Measurements from ENCODE around the gene LY6G6C. TPM values are rescaled to one million over a fixed set of nuclear protein-coding genes. Genes with fewer than 3 reads are reported as not detected.

The LY6G6C gene
- total RNA-seq (2014; rRNA removed; shearing (Covaris generic)), result not detected in 2 replicates

- no peak for DNase-seq (ENCODE audit: low read depth)
Measured at GRCh38 chr6:31721351-31722020, at the start of gene LY6G6C. Gene LY6G6C (minus strand): TSS chr6:31721746. CDS start chr6:31721679, 67 bp downstream.

GRCh38 chr6:31770860-31771259, 49.3 kb upstream of the LY6G6C start:
- no peak for DNase-seq (ENCODE audit: low read depth)

GRCh38 chr6:31769684-31770371, 48.3 kb upstream of the LY6G6C start:
- peak; percentile 78 for DNase-seq (ENCODE audit: low read depth)

- no peak for DNase-seq (ENCODE audit: low read depth)
Measured at GRCh38 chr6:31768363-31769257, 47.1 kb upstream of the LY6G6C start.

- DNase-seq (ENCODE audit: low read depth), result no peak
Measured at GRCh38 chr6:31767096-31767645, 45.6 kb upstream of the LY6G6C start.

GRCh38 chr6:31765910-31766794, 44.6 kb upstream of the LY6G6C start:
- no peak for DNase-seq (ENCODE audit: low read depth)

- no peak for DNase-seq (ENCODE audit: low read depth)
Measured at GRCh38 chr6:31765559-31765909, 44.0 kb upstream of the LY6G6C start.

GRCh38 chr6:31764198-31764597, 42.7 kb upstream of the LY6G6C start:
- no peak for DNase-seq (ENCODE audit: low read depth)

- DNase-seq (ENCODE audit: low read depth), result no peak
Measured at GRCh38 chr6:31763619-31763940, 42.0 kb upstream of the LY6G6C start.

- DNase-seq (ENCODE audit: low read depth), result no peak
Measured at GRCh38 chr6:31762878-31763618, 41.5 kb upstream of the LY6G6C start.

- DNase-seq (ENCODE audit: low read depth), result no peak
Measured at GRCh38 chr6:31762356-31762755, 40.8 kb upstream of the LY6G6C start, which contains the start of gene SAPCD1. Gene SAPCD1 (plus strand): TSS chr6:31762656. CDS start chr6:31763055, 399 bp downstream.

- DNase-seq (ENCODE audit: low read depth), result no peak
Measured at GRCh38 chr6:31761343-31761742, 39.8 kb upstream of the LY6G6C start.

- DNase-seq (ENCODE audit: low read depth), result no peak
Measured at GRCh38 chr6:31760790-31761189, 39.2 kb upstream of the LY6G6C start.

- DNase-seq (ENCODE audit: low read depth), result no peak
Measured at GRCh38 chr6:31758281-31758680, 36.7 kb upstream of the LY6G6C start.

- DNase-seq (ENCODE audit: low read depth), result peak; percentile 86
Measured at GRCh38 chr6:31752739-31753319, 31.3 kb upstream of the LY6G6C start.

GRCh38 chr6:31750411-31751022, 29.0 kb upstream of the LY6G6C start:
- peak; percentile 74 for DNase-seq (ENCODE audit: low read depth)

- DNase-seq (ENCODE audit: low read depth), result no peak
Measured at GRCh38 chr6:31749301-31750036, 27.9 kb upstream of the LY6G6C start.

- no peak for DNase-seq (ENCODE audit: low read depth)
Measured at GRCh38 chr6:31744422-31744821, 22.9 kb upstream of the LY6G6C start.

GRCh38 chr6:31742894-31743293, 21.3 kb upstream of the LY6G6C start:
- DNase-seq (ENCODE audit: low read depth), result no peak

Measured in Daoy (cell line).